Sigmoid colon (tissue), 4 donors: Measurements from ENCODE around the gene CFAP20.

ENCODE experiments used
- CTCF ChIP-seq, 4 experiments: fragments of 450-650 bp in 3 of 4; fragments of 200-600 bp in 1 of 4; IDR thresholded peaks; one replicate each; pipeline ENCODE4 v1.5.1; 2016 to 2019; ENCODE audit warnings: antibody characterized with exemption in 4 of 4, mild to moderate bottlenecking in 3 of 4, moderate library complexity in 2 of 4
- POLR2A ChIP-seq, 2 donors: fragments of 450-650 bp; IDR thresholded peaks; one replicate each; pipeline ENCODE4 v1.6.1; 2016; ENCODE audit warnings: antibody characterized with exemption in 2 of 2, mild to moderate bottlenecking in 2 of 2, moderate library complexity in 2 of 2
- POLR2AphosphoS5 ChIP-seq, 4 donors: sonication (generic); formaldehyde crosslinking; IDR thresholded peaks; one replicate each; pipeline ENCODE4 v1.6.1; 2017; ENCODE audit warnings: antibody characterized with exemption in 4 of 4

DNA sequence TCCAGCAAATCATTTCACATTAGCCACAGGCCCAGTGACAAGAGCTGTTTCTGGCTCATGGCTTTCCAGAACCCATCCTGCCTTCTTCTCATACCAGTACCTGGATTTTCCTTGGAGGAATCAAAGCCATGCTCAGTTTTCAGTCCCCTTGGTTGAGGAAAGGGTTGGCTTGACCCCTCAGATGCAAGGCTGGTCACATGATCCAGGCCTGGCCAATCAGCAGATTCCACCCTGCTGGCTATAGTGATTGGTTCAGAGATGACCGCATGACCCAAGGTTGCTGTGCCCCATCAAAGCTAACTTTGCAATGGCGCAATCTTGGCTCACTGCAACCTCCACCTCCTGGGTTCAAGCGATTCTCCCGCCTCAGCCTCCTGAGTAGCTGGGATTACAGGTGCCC is 58.6 kb downstream of the CFAP20 start:
- TF ChIP-seq CTCF (IDR thresholded peaks at IDR 0.05) (no peak), POLR2AphosphoS5 (IDR thresholded peaks at IDR 0.05) (no peak), POLR2A (IDR thresholded peaks at IDR 0.05) (no peak)
